K562 (cell line): ENCODE measurements around the gene RHOU. TPM values are rescaled to one million over a fixed set of nuclear protein-coding genes. Genes with fewer than 3 reads are reported as not detected.

Experiments used
- ATAC-seq: fragments of 200-7000 bp; cut with Tn5 transposase; 3 replicates; pipeline ENCODE4 v1.9.1; 2020; ENCODE audit warnings: moderate library complexity
- BruUV-seq: library from RNA; stranded (reverse); fragments of 400-500 nt; replicated peaks from 2 replicates; lab custom pipeline; 2021; lab: Mats Ljungman, UMichigan
- CTCF ChIA-PET: fragments of 300-600 bp; formaldehyde crosslinking; extraction: SDS; loops from one replicate; lab custom pipeline; 2021; ENCODE audit warnings: low intra/inter-chr PET ratio; lab: Yijun Ruan, JAX
- POLR2A ChIA-PET: fragments of 300-600, 350-650 bp; sonication (Branson Sonifier 250); formaldehyde crosslinking; extraction: SDS; loops from one replicate; lab custom pipeline; 2021; ENCODE audit warnings: antibody characterized with exemption, inconsistent platforms; lab: Yijun Ruan, JAX
- DNase-seq, 4 experiments: peaks; one replicate each; pipeline versions ENCODE4 v3.0.0 to v3.0.0-alpha.2; 2011 to 2018; ENCODE audit warnings: low spot score in 3 of 4, mixed read lengths in 3 of 4; ENCODE audit errors: extremely low read depth in 1 of 4
- FAIRE-seq: peaks from 2 replicates; lab custom pipeline; 2011; peaks lifted over from hg19 to GRCh38; lab: Jason Lieb, UNC
- H2AFZ ChIP-seq: 2 replicates; pipeline ENCODE4 v1.6.0; 2011; ENCODE audit warnings: low read depth, low read length, control low read depth, inconsistent platforms
- H3K27ac ChIP-seq: fragments of 200-600 bp; 3 replicates; pipeline ENCODE4 v1.8.0; 2011; ENCODE audit warnings: low read depth, mild to moderate bottlenecking, control low read depth, inconsistent platforms, low read length, moderate library complexity, mixed read lengths; ENCODE audit errors: extremely low read depth
- H3K27me3 ChIP-seq, 2 experiments: fragments of 300-600 bp in 1 of 2; 2 replicates in 1 of 2; 3 replicates in 1 of 2; pipeline versions ENCODE4 v1.6.0 to v1.8.0; 2011; ENCODE audit warnings: inconsistent platforms in 2 of 2, low read length in 2 of 2, mild to moderate bottlenecking in 1 of 2, mixed read lengths in 1 of 2, moderate library complexity in 1 of 2; ENCODE audit not compliant: control insufficient read depth in 2 of 2, insufficient read depth in 2 of 2
- H3K36me3 ChIP-seq: fragments of 300-600 bp; 3 replicates; pipeline ENCODE4 v1.8.0; 2011; ENCODE audit warnings: mild to moderate bottlenecking, low read length, inconsistent platforms; ENCODE audit not compliant: control insufficient read depth, insufficient read depth
- H3K4me1 ChIP-seq, 2 experiments: fragments of 200-600 bp in 1 of 2; replicated peaks in 1 of 2; 2 replicates in 1 of 2; 3 replicates in 1 of 2; pipeline versions ENCODE4 v1.5.1 to v1.8.0; 2011; ENCODE audit warnings: inconsistent platforms in 2 of 2, low read length in 2 of 2, mild to moderate bottlenecking in 1 of 2, mixed read lengths in 1 of 2, moderate library complexity in 1 of 2; ENCODE audit not compliant: control insufficient read depth in 2 of 2, insufficient read depth in 2 of 2
- H3K4me2 ChIP-seq: 2 replicates; pipeline ENCODE4 v1.6.1; 2011; ENCODE audit warnings: low read length, control low read depth, inconsistent platforms, mixed read lengths; ENCODE audit not compliant: insufficient read depth
- H3K4me3 ChIP-seq: fragments of 200-600 bp; sonication (generic), shearing (Covaris generic); 2 replicates; pipeline ENCODE4 v1.5.1; 2016; ENCODE audit warnings: control low read depth, inconsistent platforms
- H3K79me2 ChIP-seq: fragments of 200-600 bp; 3 replicates; pipeline ENCODE4 v1.8.0; 2011; ENCODE audit warnings: low read length, inconsistent platforms; ENCODE audit not compliant: control insufficient read depth, insufficient read depth
- H3K9ac ChIP-seq, 2 experiments: 2 replicates each; pipeline versions ENCODE4 v1.6.0 to v1.6.1; 2011; ENCODE audit warnings: low read depth in 2 of 2, low read length in 2 of 2, control low read depth in 1 of 2, inconsistent platforms in 1 of 2, mild to moderate bottlenecking in 1 of 2, mixed read lengths in 1 of 2; ENCODE audit not compliant: insufficient read depth in 1 of 2
- H3K9me1 ChIP-seq: one replicate; pipeline ENCODE4 v1.6.0; 2011; ENCODE audit warnings: inconsistent platforms, mild to moderate bottlenecking, low read length, moderate library complexity; ENCODE audit not compliant: control insufficient read depth, insufficient read depth
- H3K9me3 ChIP-seq: replicated peaks from 2 replicates; pipeline ENCODE4 v1.5.1; 2011; ENCODE audit warnings: low read depth, low read length, inconsistent platforms; ENCODE audit not compliant: control insufficient read depth, insufficient read depth
- H4K20me1 ChIP-seq: replicated peaks from 2 replicates; pipeline ENCODE4 v1.6.1; 2011; ENCODE audit warnings: low read length, inconsistent platforms, mixed read lengths; ENCODE audit not compliant: control insufficient read depth, insufficient read depth
- HDAC1 ChIP-seq, 2 experiments: fragments of 450-650 bp; IDR thresholded peaks; 2 replicates each; pipeline ENCODE4 v1.6.1; 2016 to 2017; ENCODE audit warnings: inconsistent platforms in 1 of 2, mild to moderate bottlenecking in 1 of 2, moderate library complexity in 1 of 2
- HDAC2 ChIP-seq: fragments of 450-650 bp; IDR thresholded peaks from 2 replicates; pipeline ENCODE4 v1.6.1; 2016; ENCODE audit warnings: mild to moderate bottlenecking
- PCBP2 ChIP-seq: fragments of 200-400 bp; formaldehyde crosslinking; IDR thresholded peaks from 2 replicates; pipeline ENCODE4 v1.6.1; 2018; ENCODE audit warnings: low read length, low read depth, mild to moderate bottlenecking, moderate library complexity; ENCODE audit not compliant: poor library complexity, severe bottlenecking
- RAD51 ChIP-seq: fragments of 450-650 bp; IDR thresholded peaks from 2 replicates; pipeline ENCODE4 v1.7.1; 2016; ENCODE audit warnings: low read depth, mild to moderate bottlenecking, borderline replicate concordance
- ZEB2 ChIP-seq: fragments of 450-650 bp; IDR thresholded peaks from 2 replicates; pipeline ENCODE4 v1.6.1; 2016
- ZNF212 ChIP-seq: fragments of 450-650 bp; formaldehyde crosslinking; IDR thresholded peaks from 2 replicates; pipeline ENCODE4 v1.4.0; 2020; ENCODE audit warnings: mild to moderate bottlenecking
- WGBS: fragments of 100-300 bp; shearing (Covaris generic); methylation state at CpG from one replicate; pipeline ENCODE4 v1.1.6; 2016; ENCODE audit warnings: low coverage, mixed read lengths; ENCODE audit not compliant: insufficient coverage; ENCODE audit errors: missing lambda C conversion rate; 5-methylcytosine and 5-hydroxymethylcytosine counted together
- in situ Hi-C: fragments of 300-500 bp; cut with MboI; formaldehyde crosslinking; loops from 4 replicates; pipeline ENCODE4 v1.15.0; 2018; ENCODE audit warnings: inconsistent platforms, mixed read lengths
- intact Hi-C: fragments of 100-400 bp; cut with micrococcal nuclease; formaldehyde crosslinking; loops from 2 replicates; pipeline ENCODE4 v1.14.2; 2022
- polyA plus RNA-seq, 8 experiments: library from polyadenylated mRNA; depleted of rRNA in 4 of 8; stranded (reverse) in 5 of 8; unstranded in 3 of 8; fragments of >200 nt; fragmentation: Nextera tagmentation in 2 of 8; fragmentation: Illumina TruSeq in 1 of 8; extraction: Ambion mirVana in 2 of 8; extraction: Trizol in 1 of 8; gene quantifications; 2 replicates each; pipeline versions ENCODE4 v1.2.1 to v1.2.3, GENCODE V29; 2011 to 2014; ENCODE audit warnings: inconsistent platforms in 1 of 8, missing spikeins in 1 of 8
- total RNA-seq, 7 experiments: library from RNA; depleted of rRNA in 6 of 7; stranded (reverse); fragments of >200 nt in 6 of 7; fragmentation: Illumina TruSeq in 2 of 7; extraction: Trizol in 2 of 7; gene quantifications; 2 replicates each; pipeline versions ENCODE4 v1.2.1 to v1.2.3, GENCODE V29; 2011 to 2021; ENCODE audit warnings: low replicate concordance in 1 of 7
- TF ChIP-seq, protein P1 (sequence below): IDR thresholded peaks from 2 replicates; pipeline ENCODE4 v1.6.1; 2016; ENCODE audit warnings: missing genetic modification characterization, missing compliant biosample characterization

The RHOU gene
- total and polyA plus RNA-seq, 9 of the 15 experiments (the other 6 are each of a cell fraction or from before 2014, with no cell fraction given), result 0.07 TPM; not detected in 8

DNA sequence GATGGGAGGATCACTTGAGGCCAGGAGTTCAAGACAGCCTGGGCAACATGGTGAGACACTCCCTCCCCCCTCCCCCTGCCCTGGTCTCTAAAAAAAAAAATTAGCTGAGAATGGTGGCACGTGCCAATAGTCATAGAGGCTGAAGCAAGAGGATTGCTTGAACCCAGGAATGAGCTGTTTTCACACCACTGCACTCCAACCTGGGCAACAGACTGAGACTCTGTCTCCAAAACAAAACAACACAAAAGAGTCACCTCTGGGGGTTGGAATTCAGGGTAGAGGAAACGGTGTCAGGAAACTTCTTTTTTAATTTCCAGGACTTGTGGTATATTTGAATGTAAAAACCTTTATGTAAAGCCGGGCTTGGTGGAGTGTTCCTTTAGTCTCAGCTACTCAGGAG, 43.2 kb downstream of the RHOU start:
- intact Hi-C loops, result no loop called here
- Histone ChIP-seq H3K9me1 (no peaks in the 10 kb centered on the region), H2AFZ (no peak overlapping the region), H3K79me2 (no peaks in the 10 kb centered on the region), H3K36me3 (no peaks in the 10 kb centered on the region), H3K9me3 (no peaks in the 10 kb centered on the region), H3K27ac (no peak overlapping the region), H3K4me3 (no peak overlapping the region), H3K9ac (no peak overlapping the region), H4K20me1 (no peaks in the 10 kb centered on the region), H3K4me2 (no peak overlapping the region), H3K4me1 (peaks cover 0 to 4% of the 10 kb centered on the region in 2 experiments; a peak in 1 of 5 replicates), H3K27me3 (peaks cover 6 to 25% of the 10 kb centered on the region in 2 experiments; a peak in 3 of 5 replicates)
- WGBS, result 0% methylated on average over 3 of the region's 3 CpGs
- ChIA-PET CTCF (no interaction called here), POLR2A (no interaction called here)
- DNase-seq (no peak), FAIRE-seq (no peak), ATAC-seq (no peak)
- in situ Hi-C loops, result no loop called here
- no TSS peak for BruUV-seq
- TF ChIP-seq RAD51, result no peak
- no peak for TF ChIP-seq ZNF212 (CRISPR knock-in tag)
- TF ChIP-seq PCBP2, result no peak
- no peak for TF ChIP-seq HDAC1 (IDR thresholded peaks at IDR 0.05)
- TF ChIP-seq HDAC2, result no peak
- TF ChIP-seq, protein P1, sequence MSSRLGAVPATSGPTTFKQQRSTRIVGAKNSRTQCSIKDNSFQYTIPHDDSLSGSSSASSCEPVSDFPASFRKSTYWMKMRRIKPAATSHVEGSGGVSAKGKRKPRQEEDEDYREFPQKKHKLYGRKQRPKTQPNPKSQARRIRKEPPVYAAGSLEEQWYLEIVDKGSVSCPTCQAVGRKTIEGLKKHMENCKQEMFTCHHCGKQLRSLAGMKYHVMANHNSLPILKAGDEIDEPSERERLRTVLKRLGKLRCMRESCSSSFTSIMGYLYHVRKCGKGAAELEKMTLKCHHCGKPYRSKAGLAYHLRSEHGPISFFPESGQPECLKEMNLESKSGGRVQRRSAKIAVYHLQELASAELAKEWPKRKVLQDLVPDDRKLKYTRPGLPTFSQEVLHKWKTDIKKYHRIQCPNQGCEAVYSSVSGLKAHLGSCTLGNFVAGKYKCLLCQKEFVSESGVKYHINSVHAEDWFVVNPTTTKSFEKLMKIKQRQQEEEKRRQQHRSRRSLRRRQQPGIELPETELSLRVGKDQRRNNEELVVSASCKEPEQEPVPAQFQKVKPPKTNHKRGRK (tag), result no peak
- no peak for TF ChIP-seq ZEB2
